NCI-H460 (cell line): ENCODE measurements around the gene NLRC5. TPM values are rescaled to one million over a fixed set of nuclear protein-coding genes. Genes with fewer than 3 reads are reported as not detected.

Experiments
- total RNA-seq: library from RNA; depleted of rRNA; stranded (reverse); fragments of >200 nt; shearing (Covaris generic); gene quantifications from 2 replicates; pipeline ENCODE4 v1.2.3, GENCODE V29; 2014; rRNA removed

Gene NLRC5
- total RNA-seq, 1 experiment from 2014 or later: 9.8 TPM

Other genes starting within 250 kb of the NLRC5 start
- gene SLC12A3, start 124.3 kb upstream of the NLRC5 start, total RNA-seq: not detected in 2 replicates
- gene HERPUD1, start 57.4 kb upstream of the NLRC5 start, total RNA-seq: 184 and 222 TPM in 2 replicates
- gene CETP, start 27.6 kb upstream of the NLRC5 start, total RNA-seq: 0.07 TPM in 1 of 2 replicates, not detected in the other
- gene CPNE2, start 103.0 kb downstream of the NLRC5 start, total RNA-seq: 21.1 and 26.0 TPM in 2 replicates
- gene PSME3IP1, start 196.5 kb downstream of the NLRC5 start, total RNA-seq: 143 and 150 TPM in 2 replicates
- gene RSPRY1, start 196.8 kb downstream of the NLRC5 start, total RNA-seq: 34.6 and 44.7 TPM in 2 replicates